HG02973 (cell line): ENCODE data around the gene HTT.

Experiments
- ATAC-seq: cut with Tn5 transposase; IDR thresholded peaks from one replicate; pipeline ENCODE4 v1.9.1; 2021; ENCODE audit warnings: moderate library complexity; ENCODE audit not compliant: unreplicated experiment

Gene HTT

GRCh38 chr4:3246458-3247398 is 172.2 kb downstream of the HTT start:
- no peak for ATAC-seq

- ATAC-seq: no peak
These were observed 173.1 kb downstream of the HTT start for GRCh38 chr4:3247399-3248177.

- ATAC-seq: no peak
These were observed 173.6 kb downstream of the HTT start for GRCh38 chr4:3248178-3248480.

- no peak for ATAC-seq
These were observed 174.6 kb downstream of the HTT start, which contains the start of gene MSANTD1 for GRCh38 chr4:3248811-3249661. TSS of gene MSANTD1 (plus strand) at chr4:3249159. CDS start at chr4:3249223, 64 bp downstream.

GRCh38 chr4:3249711-3250437 is 175.4 kb downstream of the HTT start:
- ATAC-seq: no peak

- ATAC-seq: no peak
These were observed 176.0 kb downstream of the HTT start for GRCh38 chr4:3250438-3250955.

- no peak for ATAC-seq
These were observed 176.6 kb downstream of the HTT start for GRCh38 chr4:3250956-3251690.

- no peak for ATAC-seq
These were observed 177.4 kb downstream of the HTT start for GRCh38 chr4:3251691-3252479.

GRCh38 chr4:3252480-3252828 is 178.0 kb downstream of the HTT start:
- no peak for ATAC-seq

GRCh38 chr4:3252831-3253641 is 178.6 kb downstream of the HTT start:
- ATAC-seq: no peak

- ATAC-seq: no peak
These were observed 179.3 kb downstream of the HTT start for GRCh38 chr4:3253808-3254207.

GRCh38 chr4:3254302-3255131 is 180.0 kb downstream of the HTT start:
- no peak for ATAC-seq

- no peak for ATAC-seq
These were observed 181.2 kb downstream of the HTT start for GRCh38 chr4:3255611-3256186.

GRCh38 chr4:3256230-3257102 is 182.0 kb downstream of the HTT start:
- ATAC-seq: no peak

GRCh38 chr4:3257103-3257555 is 182.6 kb downstream of the HTT start:
- no peak for ATAC-seq
